ENCODE results near the gene FBXL7. TPM values are rescaled to one million over a fixed set of nuclear protein-coding genes. Genes with fewer than 3 reads are reported as not detected.

Gene FBXL7
- total RNA-seq, 1 donor from 2014 or later = 13.3 TPM

GRCh38 chr5:15927710-15928380, 427.9 kb downstream of the FBXL7 start:
- peak; percentile 27 for ATAC-seq
- TF ChIP-seq CTCF (IDR thresholded peaks at IDR 0.05) = no peak
- H3K27ac ChIP-seq = no peak overlapping the region
- intact Hi-C loops (cut with DNase I) = no loop called here
- no peaks in the 10 kb centered on the region for H3K4me1 ChIP-seq
- no peaks in the 10 kb centered on the region for H3K27me3 ChIP-seq
- H3K4me3 ChIP-seq = no peak overlapping the region
- H3K36me3 ChIP-seq = no peaks in the 10 kb centered on the region
- DNase-seq = no peak
- no peaks in the 10 kb centered on the region for H3K9me3 ChIP-seq

- TF ChIP-seq CTCF (IDR thresholded peaks at IDR 0.05) = no peak
- ATAC-seq (no peak), DNase-seq (no peak)
- H3K4me1 ChIP-seq = peaks cover 5% of the 10 kb centered on the region
- H3K27ac ChIP-seq = no peak overlapping the region
- no peaks in the 10 kb centered on the region for H3K27me3 ChIP-seq
- no peak overlapping the region for H3K4me3 ChIP-seq
- no peaks in the 10 kb centered on the region for H3K36me3 ChIP-seq
- H3K9me3 ChIP-seq = no peaks in the 10 kb centered on the region
- intact Hi-C loops (cut with DNase I) = no loop called here
Measured at GRCh38 chr5:15929611-15930263, 429.8 kb downstream of the FBXL7 start.

GRCh38 chr5:15932066-15932465, 432.1 kb downstream of the FBXL7 start:
- no peak for ATAC-seq
- H3K27me3 ChIP-seq = no peaks in the 10 kb centered on the region

GRCh38 chr5:15933259-15934207, 433.6 kb downstream of the FBXL7 start:
- DNase-seq = no peak
- H3K36me3 ChIP-seq = peaks cover 11% of the 10 kb centered on the region
- no peak for TF ChIP-seq CTCF (IDR thresholded peaks at IDR 0.05)
- ATAC-seq = peak; percentile 61
- H3K27me3 ChIP-seq = no peaks in the 10 kb centered on the region
- no peak overlapping the region for H3K27ac ChIP-seq
- H3K4me3 ChIP-seq = no peak overlapping the region
- H3K4me1 ChIP-seq = peaks cover 5% of the 10 kb centered on the region
- intact Hi-C loops (cut with DNase I) = no loop called here
- H3K9me3 ChIP-seq = no peaks in the 10 kb centered on the region

More at GRCh38 chr5:15932066-15932465, 432.1 kb downstream of the FBXL7 start:
- no peak for TF ChIP-seq CTCF (IDR thresholded peaks at IDR 0.05)
- DNase-seq = no peak
- H3K36me3 ChIP-seq = peaks cover 1% of the 10 kb centered on the region
- peaks cover 5% of the 10 kb centered on the region for H3K4me1 ChIP-seq
- no peak overlapping the region for H3K27ac ChIP-seq
- no peak overlapping the region for H3K4me3 ChIP-seq
- H3K9me3 ChIP-seq = no peaks in the 10 kb centered on the region
- intact Hi-C loops (cut with DNase I) = no loop called here

GRCh38 chr5:15936505-15937245, 436.7 kb downstream of the FBXL7 start:
- ATAC-seq = peak; percentile 25
- no peaks in the 10 kb centered on the region for H3K27me3 ChIP-seq
- H3K4me1 ChIP-seq = peaks cover 5% of the 10 kb centered on the region
- H3K27ac ChIP-seq = no peak overlapping the region
- no peaks in the 10 kb centered on the region for H3K9me3 ChIP-seq
- H3K4me3 ChIP-seq = no peak overlapping the region
- TF ChIP-seq CTCF (IDR thresholded peaks at IDR 0.05) = no peak
- H3K36me3 ChIP-seq = peaks cover 15% of the 10 kb centered on the region
- DNase-seq = no peak
- intact Hi-C loops (cut with DNase I) = no loop called here
